ENCODE results near the gene STIL.

The STIL gene

GRCh38 chr1:47229031-47229885 lies 84.7 kb downstream of the STIL start:
- Histone ChIP-seq H3F3A (ENCODE audit: insufficient read depth, low read length) (no peaks in the 10 kb centered on the region), H2AFZ (ENCODE audit: low read length) (no peak overlapping the region), H3K9me3 (ENCODE audit: low read length) (no peaks in the 10 kb centered on the region), H3K4me3 (ENCODE audit: low read depth, low read length, poor library complexity, severe bottlenecking) (no peak overlapping the region), H3K27me3 (ENCODE audit: insufficient read depth, low read length) (no peaks in the 10 kb centered on the region; the same call in 1 of the 2 replicates), H3K4me1 (ENCODE audit: insufficient read depth, low read length, severe bottlenecking) (no peaks in the 10 kb centered on the region), H3K27ac (ENCODE audit: low read depth, low read length, poor library complexity, severe bottlenecking) (no peak overlapping the region), H3K4me2 (ENCODE audit: low read length) (no peak overlapping the region), H3K9ac (ENCODE audit: low read length) (no peak overlapping the region), H3K79me2 (ENCODE audit: insufficient read depth, low read length) (no peaks in the 10 kb centered on the region), H4K20me1 (ENCODE audit: insufficient read depth, low read length) (no peaks in the 10 kb centered on the region), H3K36me3 (ENCODE audit: insufficient read depth, low read length) (no peaks in the 10 kb centered on the region), H3K9me2 (ENCODE audit: low read depth, low read length) (no peaks in the 10 kb centered on the region)
- no peak for TF ChIP-seq EZH2 (IDR thresholded peaks at IDR 0.05; ENCODE audit: borderline replicate concordance, low read length)
- TF ChIP-seq, protein P1, sequence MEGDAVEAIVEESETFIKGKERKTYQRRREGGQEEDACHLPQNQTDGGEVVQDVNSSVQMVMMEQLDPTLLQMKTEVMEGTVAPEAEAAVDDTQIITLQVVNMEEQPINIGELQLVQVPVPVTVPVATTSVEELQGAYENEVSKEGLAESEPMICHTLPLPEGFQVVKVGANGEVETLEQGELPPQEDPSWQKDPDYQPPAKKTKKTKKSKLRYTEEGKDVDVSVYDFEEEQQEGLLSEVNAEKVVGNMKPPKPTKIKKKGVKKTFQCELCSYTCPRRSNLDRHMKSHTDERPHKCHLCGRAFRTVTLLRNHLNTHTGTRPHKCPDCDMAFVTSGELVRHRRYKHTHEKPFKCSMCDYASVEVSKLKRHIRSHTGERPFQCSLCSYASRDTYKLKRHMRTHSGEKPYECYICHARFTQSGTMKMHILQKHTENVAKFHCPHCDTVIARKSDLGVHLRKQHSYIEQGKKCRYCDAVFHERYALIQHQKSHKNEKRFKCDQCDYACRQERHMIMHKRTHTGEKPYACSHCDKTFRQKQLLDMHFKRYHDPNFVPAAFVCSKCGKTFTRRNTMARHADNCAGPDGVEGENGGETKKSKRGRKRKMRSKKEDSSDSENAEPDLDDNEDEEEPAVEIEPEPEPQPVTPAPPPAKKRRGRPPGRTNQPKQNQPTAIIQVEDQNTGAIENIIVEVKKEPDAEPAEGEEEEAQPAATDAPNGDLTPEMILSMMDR (IDR thresholded peaks at IDR 0.05; ENCODE audit: low read length): no peak

GRCh38 chr1:47228644-47229030 lies 85.3 kb downstream of the STIL start:
- Histone ChIP-seq H3K9me2 (ENCODE audit: low read depth, low read length) (no peaks in the 10 kb centered on the region), H2AFZ (ENCODE audit: low read length) (no peak overlapping the region), H3F3A (ENCODE audit: insufficient read depth, low read length) (no peaks in the 10 kb centered on the region), H3K27ac (ENCODE audit: low read depth, low read length, poor library complexity, severe bottlenecking) (no peak overlapping the region), H3K4me3 (ENCODE audit: low read depth, low read length, poor library complexity, severe bottlenecking) (no peak overlapping the region), H3K36me3 (ENCODE audit: insufficient read depth, low read length) (no peaks in the 10 kb centered on the region), H4K20me1 (ENCODE audit: insufficient read depth, low read length) (no peaks in the 10 kb centered on the region), H3K4me2 (ENCODE audit: low read length) (no peak overlapping the region), H3K9ac (ENCODE audit: low read length) (no peak overlapping the region), H3K79me2 (ENCODE audit: insufficient read depth, low read length) (no peaks in the 10 kb centered on the region), H3K27me3 (ENCODE audit: insufficient read depth, low read length) (no peaks in the 10 kb centered on the region; the same call in 1 of the 2 replicates), H3K9me3 (ENCODE audit: low read length) (no peaks in the 10 kb centered on the region), H3K4me1 (ENCODE audit: insufficient read depth, low read length, severe bottlenecking) (no peaks in the 10 kb centered on the region)
- no peak for TF ChIP-seq EZH2 (IDR thresholded peaks at IDR 0.05; ENCODE audit: borderline replicate concordance, low read length)
- TF ChIP-seq, protein P1 (IDR thresholded peaks at IDR 0.05; ENCODE audit: low read length): no peak

- H3K4me2 ChIP-seq (ENCODE audit: low read length): no peak overlapping the region
- H4K20me1 ChIP-seq (ENCODE audit: insufficient read depth, low read length): no peaks in the 10 kb centered on the region
- H3K27ac ChIP-seq (ENCODE audit: low read depth, low read length, poor library complexity, severe bottlenecking): no peak overlapping the region
- no peak overlapping the region for H2AFZ ChIP-seq (ENCODE audit: low read length)
- no peak for TF ChIP-seq EZH2 (IDR thresholded peaks at IDR 0.05; ENCODE audit: borderline replicate concordance, low read length)
- TF ChIP-seq, protein P1 (IDR thresholded peaks at IDR 0.05; ENCODE audit: low read length): no peak
- no peaks in the 10 kb centered on the region for H3K4me1 ChIP-seq (ENCODE audit: insufficient read depth, low read length, severe bottlenecking)
- H3K9ac ChIP-seq (ENCODE audit: low read length): no peak overlapping the region
- H3F3A ChIP-seq (ENCODE audit: insufficient read depth, low read length): no peaks in the 10 kb centered on the region
- H3K36me3 ChIP-seq (ENCODE audit: insufficient read depth, low read length): no peaks in the 10 kb centered on the region
- H3K4me3 ChIP-seq (ENCODE audit: low read depth, low read length, poor library complexity, severe bottlenecking): no peak overlapping the region
- no peaks in the 10 kb centered on the region for H3K9me2 ChIP-seq (ENCODE audit: low read depth, low read length)
- H3K27me3 ChIP-seq (ENCODE audit: insufficient read depth, low read length): no peaks in the 10 kb centered on the region; the same call in 1 of the 2 replicates
- no peaks in the 10 kb centered on the region for H3K9me3 ChIP-seq (ENCODE audit: low read length)
- no peaks in the 10 kb centered on the region for H3K79me2 ChIP-seq (ENCODE audit: insufficient read depth, low read length)
Observed at GRCh38 chr1:47227341-47228232, 86.4 kb downstream of the STIL start.

Measured in OCI-LY1 (cell line).